Measurements from ENCODE around the gene RBMS1.
"Not testable (repeated sequence)": the region's sequence is repeated elsewhere in the genome, so short reads cannot be mapped to it uniquely, and the experiment has no call there.

RBMS1 gene

GRCh38 chr2:160490733-160491685, 2.6 kb downstream of the RBMS1 start:
- no peak for TF ChIP-seq CTCF (IDR thresholded peaks at IDR 0.05; ENCODE audit: insufficient read depth, missing control alignments)
- FAIRE-seq, result no peak
- DNase-seq (ENCODE audit: insufficient read length, low spot score), result no peak

- no peak for TF ChIP-seq CTCF (IDR thresholded peaks at IDR 0.05; ENCODE audit: insufficient read depth, missing control alignments)
- FAIRE-seq, result no peak
- DNase-seq (ENCODE audit: insufficient read length, low spot score), result no peak
These were observed 4.5 kb downstream of the RBMS1 start for GRCh38 chr2:160489111-160489510.

GRCh38 chr2:160488289-160488688, 5.3 kb downstream of the RBMS1 start:
- FAIRE-seq; DNase-seq (ENCODE audit: insufficient read length, low spot score): not testable (repeated sequence)

- TF ChIP-seq CTCF (IDR thresholded peaks at IDR 0.05; ENCODE audit: insufficient read depth, missing control alignments), result no peak
- FAIRE-seq (no peak), DNase-seq (ENCODE audit: insufficient read length, low spot score) (no peak)
These were observed 7.3 kb downstream of the RBMS1 start for GRCh38 chr2:160486341-160486740.

- no peak for TF ChIP-seq CTCF (IDR thresholded peaks at IDR 0.05; ENCODE audit: insufficient read depth, missing control alignments)
- FAIRE-seq (no peak), DNase-seq (ENCODE audit: insufficient read length, low spot score) (no peak)
These were observed 8.6 kb downstream of the RBMS1 start for GRCh38 chr2:160484859-160485520.

- TF ChIP-seq CTCF (IDR thresholded peaks at IDR 0.05; ENCODE audit: insufficient read depth, missing control alignments), result no peak
- DNase-seq (ENCODE audit: insufficient read length, low spot score) (no peak), FAIRE-seq (no peak)
These were observed 10.9 kb downstream of the RBMS1 start for GRCh38 chr2:160482673-160483072.

GRCh38 chr2:160479269-160479668, 14.3 kb downstream of the RBMS1 start:
- DNase-seq (ENCODE audit: insufficient read length, low spot score) (no peak), FAIRE-seq (no peak)
- no peak for TF ChIP-seq CTCF (IDR thresholded peaks at IDR 0.05; ENCODE audit: insufficient read depth, missing control alignments)
